ENCODE results near the gene MPC2.

Gene MPC2

GRCh38 chr1:167881786-167882185 lies 55.1 kb downstream of the MPC2 start:
- no peak for DNase-seq (ENCODE audit: extremely low spot score)
- no peak for TF ChIP-seq FOXM1 (IDR thresholded peaks at IDR 0.05; ENCODE audit: borderline replicate concordance)
- no peak for TF ChIP-seq PKNOX1 (IDR thresholded peaks at IDR 0.05)
- no peak for TF ChIP-seq HDGF (IDR thresholded peaks at IDR 0.05; ENCODE audit: borderline replicate concordance)
- ChIA-PET POLR2A (interaction anchor here (0.8 kb wide), 1 partner anchor 10 kb away, joined by 3 read pairs; no protein-coding TSS in a partner anchor), CTCF (no interaction called here)

- ChIA-PET POLR2A (interaction anchor here (0.8 kb wide), 1 partner anchor 10 kb away, joined by 3 read pairs; no protein-coding TSS in a partner anchor), CTCF (no interaction called here)
- DNase-seq (ENCODE audit: extremely low spot score), result no peak
- TF ChIP-seq LEF1 (IDR thresholded peaks at IDR 0.05; ENCODE audit: borderline replicate concordance), result no peak
- no peak for TF ChIP-seq FOXM1 (IDR thresholded peaks at IDR 0.05; ENCODE audit: borderline replicate concordance)
Measured at GRCh38 chr1:167881069-167881468, 55.8 kb downstream of the MPC2 start.

GRCh38 chr1:167880580-167881021 lies 56.3 kb downstream of the MPC2 start:
- TF ChIP-seq PKNOX1 (IDR thresholded peaks at IDR 0.05), result no peak
- TF ChIP-seq ARNT (IDR thresholded peaks at IDR 0.05), result no peak
- TF ChIP-seq LEF1 (IDR thresholded peaks at IDR 0.05; ENCODE audit: borderline replicate concordance), result no peak
- TF ChIP-seq FOXM1 (IDR thresholded peaks at IDR 0.05; ENCODE audit: borderline replicate concordance), result no peak
- no peak for TF ChIP-seq L3MBTL2 (conservative IDR thresholded peaks at IDR 0.05)
- TF ChIP-seq HDGF (IDR thresholded peaks at IDR 0.05; ENCODE audit: borderline replicate concordance), result no peak
- no peak for TF ChIP-seq BHLHE40 (IDR thresholded peaks at IDR 0.05; ENCODE audit: borderline replicate concordance)
- TF ChIP-seq ELF4 (IDR thresholded peaks at IDR 0.05), result no peak
- no peak for TF ChIP-seq FOXA1 (IDR thresholded peaks at IDR 0.05)
- no peak for TF ChIP-seq TARDBP (IDR thresholded peaks at IDR 0.05)
- TF ChIP-seq SUZ12 (IDR thresholded peaks at IDR 0.05), result no peak
- no peak for TF ChIP-seq FOXK2 (IDR thresholded peaks at IDR 0.05)
- ChIA-PET POLR2A (no interaction called here), CTCF (interaction anchor here (0.6 kb wide), 1 partner anchor 9 kb away, joined by 9 read pairs; no protein-coding TSS in a partner anchor)
- DNase-seq (ENCODE audit: extremely low spot score), result no peak

DNA sequence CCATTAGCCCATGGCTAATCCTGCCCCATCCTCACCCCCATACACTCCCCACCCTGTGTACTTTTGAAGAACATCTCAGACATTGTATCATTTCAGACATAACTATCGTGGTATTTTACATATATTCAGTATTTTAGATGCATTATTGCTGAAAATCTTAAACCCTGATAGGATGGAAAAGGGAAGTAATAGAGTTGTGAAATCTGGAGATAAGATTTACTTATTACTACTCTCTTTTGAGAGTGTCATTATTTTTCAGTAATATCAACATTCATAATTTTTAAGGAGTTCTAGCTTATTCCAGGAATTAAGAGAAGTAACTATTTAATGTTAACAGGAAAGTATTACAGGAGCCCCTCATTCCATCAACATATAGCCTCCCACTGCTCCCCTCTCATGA lies 57.4 kb downstream of the MPC2 start:
- DNase-seq (ENCODE audit: extremely low spot score), result no peak
- ChIA-PET CTCF (no interaction called here), POLR2A (no interaction called here)
- TF ChIP-seq BHLHE40 (IDR thresholded peaks at IDR 0.05; ENCODE audit: borderline replicate concordance) (no peak), FOXK2 (IDR thresholded peaks at IDR 0.05) (no peak), SUZ12 (IDR thresholded peaks at IDR 0.05) (no peak), SP1 (IDR thresholded peaks at IDR 0.05) (no peak), CTBP1 (IDR thresholded peaks at IDR 0.05; ENCODE audit: borderline replicate concordance) (no peak), L3MBTL2 (conservative IDR thresholded peaks at IDR 0.05) (no peak), HDGF (IDR thresholded peaks at IDR 0.05; ENCODE audit: borderline replicate concordance) (no peak), FOXA1 (IDR thresholded peaks at IDR 0.05) (no peak), ARNT (IDR thresholded peaks at IDR 0.05) (no peak), NFRKB (IDR thresholded peaks at IDR 0.05) (no peak), ZNF384 (IDR thresholded peaks at IDR 0.05) (no peak), TARDBP (IDR thresholded peaks at IDR 0.05) (no peak), LEF1 (IDR thresholded peaks at IDR 0.05; ENCODE audit: borderline replicate concordance) (no peak), FOXM1 (IDR thresholded peaks at IDR 0.05; ENCODE audit: borderline replicate concordance) (no peak), PKNOX1 (IDR thresholded peaks at IDR 0.05) (no peak), ELF4 (IDR thresholded peaks at IDR 0.05) (no peak)

GRCh38 chr1:167878372-167879160 lies 58.3 kb downstream of the MPC2 start:
- ChIA-PET CTCF (no interaction called here), POLR2A (no interaction called here)
- DNase-seq (ENCODE audit: extremely low spot score), result peak; percentile 35
- TF ChIP-seq HDGF (IDR thresholded peaks at IDR 0.05; ENCODE audit: borderline replicate concordance) (no peak), CTBP1 (IDR thresholded peaks at IDR 0.05; ENCODE audit: borderline replicate concordance) (no peak), TARDBP (IDR thresholded peaks at IDR 0.05) (no peak), FOXM1 (IDR thresholded peaks at IDR 0.05; ENCODE audit: borderline replicate concordance) (no peak), SUZ12 (IDR thresholded peaks at IDR 0.05) (no peak), L3MBTL2 (conservative IDR thresholded peaks at IDR 0.05) (no peak), PKNOX1 (IDR thresholded peaks at IDR 0.05) (no peak), FOXK2 (IDR thresholded peaks at IDR 0.05) (no peak), BHLHE40 (IDR thresholded peaks at IDR 0.05; ENCODE audit: borderline replicate concordance) (no peak)

DNA sequence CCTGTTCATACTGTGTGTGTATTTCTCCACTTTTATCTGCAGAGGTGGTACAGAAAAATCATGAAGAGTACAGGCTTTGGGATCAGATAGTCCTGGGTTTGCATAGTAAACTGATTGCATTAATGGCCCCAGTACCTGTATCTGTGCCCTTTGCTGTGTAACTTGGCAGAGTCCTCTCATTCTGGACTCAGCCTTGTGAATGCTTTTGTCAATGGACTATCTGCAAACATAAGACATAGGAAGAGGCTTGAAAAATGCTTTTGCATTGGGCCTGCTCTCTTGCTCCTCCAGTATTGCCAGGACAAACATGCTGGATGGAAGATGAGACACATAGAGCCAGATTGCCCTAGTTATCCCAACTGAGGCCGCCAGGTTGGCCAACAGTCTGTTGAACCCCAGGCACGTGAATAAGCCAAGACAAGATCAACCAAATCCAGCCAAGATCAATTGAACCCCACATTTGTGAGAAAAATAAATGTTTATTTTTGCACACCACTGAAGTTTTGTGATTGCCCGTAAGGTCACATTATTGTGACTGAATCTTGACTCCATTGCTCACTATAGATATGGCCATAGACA lies 60.2 kb downstream of the MPC2 start:
- no peak for DNase-seq (ENCODE audit: extremely low spot score)
- TF ChIP-seq PKNOX1 (IDR thresholded peaks at IDR 0.05) (no peak), FOXA1 (IDR thresholded peaks at IDR 0.05) (no peak), FOXM1 (IDR thresholded peaks at IDR 0.05; ENCODE audit: borderline replicate concordance) (no peak), NFRKB (IDR thresholded peaks at IDR 0.05) (no peak), ARNT (IDR thresholded peaks at IDR 0.05) (no peak), L3MBTL2 (conservative IDR thresholded peaks at IDR 0.05) (no peak), ELF4 (IDR thresholded peaks at IDR 0.05) (no peak), TARDBP (IDR thresholded peaks at IDR 0.05) (no peak), CTBP1 (IDR thresholded peaks at IDR 0.05; ENCODE audit: borderline replicate concordance) (no peak), LEF1 (IDR thresholded peaks at IDR 0.05; ENCODE audit: borderline replicate concordance) (no peak), ZNF384 (IDR thresholded peaks at IDR 0.05) (no peak), FOXK2 (IDR thresholded peaks at IDR 0.05) (no peak), SP1 (IDR thresholded peaks at IDR 0.05) (no peak), SUZ12 (IDR thresholded peaks at IDR 0.05) (no peak), HDGF (IDR thresholded peaks at IDR 0.05; ENCODE audit: borderline replicate concordance) (no peak), BHLHE40 (IDR thresholded peaks at IDR 0.05; ENCODE audit: borderline replicate concordance) (no peak)
- ChIA-PET CTCF (interaction anchor here (0.7 kb wide), 1 partner anchor 50 kb away, joined by 3 read pairs; no protein-coding TSS in a partner anchor), POLR2A (no interaction called here)
